ENCODE measurements around the gene AGAP1.

DNA sequence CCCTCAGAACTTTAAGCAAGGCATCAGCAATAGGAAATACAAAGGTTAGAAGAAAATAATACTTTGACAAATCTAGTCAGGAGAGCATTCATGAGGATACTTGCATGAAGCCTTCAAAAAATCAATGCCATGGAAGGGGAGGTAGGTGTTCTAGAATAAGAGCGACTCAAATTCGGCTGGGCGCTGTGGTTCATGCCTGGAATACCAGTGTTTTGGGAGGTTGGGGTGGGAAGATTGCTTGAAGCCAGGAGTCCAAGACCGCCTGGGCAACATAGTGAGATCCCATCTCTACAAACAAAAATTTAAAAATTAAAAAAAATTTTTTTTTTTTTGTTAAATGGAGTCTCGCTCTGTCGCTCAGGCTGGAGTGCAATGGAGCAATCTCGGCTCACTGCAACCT, 652.6 kb downstream of the AGAP1 start:
- TF ChIP-seq, protein P1, sequence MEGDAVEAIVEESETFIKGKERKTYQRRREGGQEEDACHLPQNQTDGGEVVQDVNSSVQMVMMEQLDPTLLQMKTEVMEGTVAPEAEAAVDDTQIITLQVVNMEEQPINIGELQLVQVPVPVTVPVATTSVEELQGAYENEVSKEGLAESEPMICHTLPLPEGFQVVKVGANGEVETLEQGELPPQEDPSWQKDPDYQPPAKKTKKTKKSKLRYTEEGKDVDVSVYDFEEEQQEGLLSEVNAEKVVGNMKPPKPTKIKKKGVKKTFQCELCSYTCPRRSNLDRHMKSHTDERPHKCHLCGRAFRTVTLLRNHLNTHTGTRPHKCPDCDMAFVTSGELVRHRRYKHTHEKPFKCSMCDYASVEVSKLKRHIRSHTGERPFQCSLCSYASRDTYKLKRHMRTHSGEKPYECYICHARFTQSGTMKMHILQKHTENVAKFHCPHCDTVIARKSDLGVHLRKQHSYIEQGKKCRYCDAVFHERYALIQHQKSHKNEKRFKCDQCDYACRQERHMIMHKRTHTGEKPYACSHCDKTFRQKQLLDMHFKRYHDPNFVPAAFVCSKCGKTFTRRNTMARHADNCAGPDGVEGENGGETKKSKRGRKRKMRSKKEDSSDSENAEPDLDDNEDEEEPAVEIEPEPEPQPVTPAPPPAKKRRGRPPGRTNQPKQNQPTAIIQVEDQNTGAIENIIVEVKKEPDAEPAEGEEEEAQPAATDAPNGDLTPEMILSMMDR (IDR thresholded peaks at IDR 0.05; ENCODE audit: low read depth, low read length, poor library complexity, severe bottlenecking): no peak
- TF ChIP-seq EZH2phosphoT487 (IDR thresholded peaks at IDR 0.05; ENCODE audit: borderline replicate concordance, low read length): no peak

All from DOHH2 (cell line).